IgD-negative memory B cell (primary cell): ENCODE results near the gene PABPC1L. TPM values are rescaled to one million over a fixed set of nuclear protein-coding genes. Genes with fewer than 3 reads are reported as not detected.
"Not testable (repeated sequence)": the region's sequence is repeated elsewhere in the genome, so short reads cannot be mapped to it uniquely, and the experiment has no call there.

Experiments used
- H3K27ac Mint-ChIP-seq, 3 donors: one replicate each; pipeline ENCODE4 v1.8.0; 2020 to 2022; ENCODE audit warnings: mild to moderate bottlenecking in 3 of 3, mixed read lengths in 3 of 3, moderate library complexity in 1 of 3
- H3K27me3 Mint-ChIP-seq: one replicate; pipeline ENCODE4 v1.8.0; 2021; ENCODE audit warnings: mixed read lengths
- H3K36me3 Mint-ChIP-seq: one replicate; pipeline ENCODE4 v1.8.0; 2020; ENCODE audit warnings: mild to moderate bottlenecking, mixed read lengths
- H3K4me1 Mint-ChIP-seq, 3 donors: one replicate each; pipeline ENCODE4 v1.8.0; 2020 to 2022; ENCODE audit warnings: mixed read lengths in 3 of 3, mild to moderate bottlenecking in 1 of 3
- H3K4me3 Mint-ChIP-seq, 4 donors: one replicate each; pipeline ENCODE4 v1.8.0; 2020 to 2022; ENCODE audit warnings: mild to moderate bottlenecking in 4 of 4, mixed read lengths in 4 of 4, moderate library complexity in 3 of 4
- H3K9me3 Mint-ChIP-seq, 3 donors: one replicate each; pipeline ENCODE4 v1.8.0; 2020 to 2021; ENCODE audit warnings: mixed read lengths in 3 of 3, mild to moderate bottlenecking in 1 of 3
- polyA plus RNA-seq: library from polyadenylated mRNA; unstranded; fragments of 300-500 nt; fragmentation: Illumina TruSeq; gene quantifications from one replicate; pipeline ENCODE4 v1.2.3, GENCODE V29; 2021

Gene PABPC1L
- polyA plus RNA-seq = 3.4 TPM

DNA sequence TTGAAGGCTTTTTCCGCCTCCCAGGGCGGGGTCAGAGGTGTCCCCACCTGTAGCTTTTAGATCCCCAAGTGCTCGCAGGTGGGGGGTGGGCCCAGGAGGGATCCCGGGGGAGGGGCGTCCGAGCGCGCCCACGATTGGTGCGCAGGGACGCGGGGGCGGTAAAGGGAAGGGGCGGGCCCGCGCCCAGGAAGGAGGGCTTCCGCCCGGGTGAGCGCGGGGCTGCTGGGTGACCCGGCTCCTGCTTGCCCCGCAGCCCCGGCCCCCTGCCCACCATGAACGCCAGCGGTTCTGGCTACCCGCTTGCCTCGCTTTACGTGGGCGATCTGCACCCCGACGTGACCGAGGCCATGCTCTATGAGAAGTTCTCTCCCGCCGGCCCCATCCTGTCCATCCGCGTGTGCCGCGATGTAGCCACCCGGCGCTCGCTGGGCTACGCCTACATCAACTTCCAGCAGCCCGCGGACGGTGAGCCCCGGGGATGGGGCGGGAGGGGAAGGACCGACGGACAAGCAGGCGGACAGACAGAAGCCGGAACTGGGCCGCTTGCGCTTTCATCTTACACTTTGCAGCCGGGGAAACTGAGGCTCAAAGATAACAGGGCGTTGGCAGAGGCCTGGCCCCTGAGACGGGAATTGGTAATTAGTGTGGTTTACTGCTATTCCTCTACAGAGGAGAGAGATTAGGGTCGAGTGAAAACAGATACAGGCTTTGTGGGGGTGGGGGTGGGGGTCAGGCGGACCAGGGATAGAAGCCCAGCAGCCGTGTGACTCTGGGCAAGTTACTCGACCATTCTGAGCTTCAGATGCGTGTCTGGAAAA is at the start of gene PABPC1L:
Gene PABPC1L, plus strand, starts transcription at position 189 of the 818 bp plus-strand sequence. Its CDS starts 84 bp downstream, at position 273.
- Mint-ChIP-seq H3K27me3 (no peaks in the 10 kb centered on the region), H3K36me3 (no peaks in the 10 kb centered on the region), H3K4me1 (peaks cover 7 to 16% (median 12%) of the 10 kb centered on the region in 3 donors), H3K9me3 (no peaks in the 10 kb centered on the region), H3K4me3 (peak within 1 kb of the TSS; percentile 87 to 92 (median 89)), H3K27ac (peak within 1 kb of the TSS; percentile 53 to 85 (median 80))

DNA sequence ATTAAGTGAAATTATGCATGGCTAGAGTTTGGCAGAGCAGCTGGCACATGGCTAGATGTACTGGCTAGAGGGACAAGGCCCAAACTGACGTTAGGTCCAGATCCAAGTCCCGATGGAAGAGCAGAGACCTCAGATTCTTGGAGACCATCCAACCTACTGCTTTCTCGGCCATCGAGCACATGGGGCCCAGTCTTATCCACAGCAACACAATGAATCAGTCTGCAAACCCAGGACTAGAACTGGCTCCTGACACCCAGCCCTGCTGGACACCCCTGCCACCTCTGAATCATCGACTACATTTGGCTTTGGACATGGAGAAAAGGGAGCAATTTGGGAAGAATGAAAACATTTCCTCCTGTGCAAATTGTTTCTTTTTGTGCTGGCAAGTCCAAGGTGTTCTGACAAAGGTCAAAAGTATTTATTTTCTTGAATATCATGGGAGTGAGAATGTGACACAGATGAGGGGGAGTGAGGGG is 48.3 kb upstream of the PABPC1L start:
- no peak overlapping the region for H3K4me3 Mint-ChIP-seq
- no peaks in the 10 kb centered on the region for H3K27me3 Mint-ChIP-seq
- H3K4me1 Mint-ChIP-seq = peaks cover 0 to 2% (median 0%) of the 10 kb centered on the region in 3 donors
- peaks cover 0 to 9% (median 2%) of the 10 kb centered on the region in 3 donors for H3K9me3 Mint-ChIP-seq
- no peak overlapping the region for H3K27ac Mint-ChIP-seq
- peaks cover 1% of the 10 kb centered on the region for H3K36me3 Mint-ChIP-seq

DNA sequence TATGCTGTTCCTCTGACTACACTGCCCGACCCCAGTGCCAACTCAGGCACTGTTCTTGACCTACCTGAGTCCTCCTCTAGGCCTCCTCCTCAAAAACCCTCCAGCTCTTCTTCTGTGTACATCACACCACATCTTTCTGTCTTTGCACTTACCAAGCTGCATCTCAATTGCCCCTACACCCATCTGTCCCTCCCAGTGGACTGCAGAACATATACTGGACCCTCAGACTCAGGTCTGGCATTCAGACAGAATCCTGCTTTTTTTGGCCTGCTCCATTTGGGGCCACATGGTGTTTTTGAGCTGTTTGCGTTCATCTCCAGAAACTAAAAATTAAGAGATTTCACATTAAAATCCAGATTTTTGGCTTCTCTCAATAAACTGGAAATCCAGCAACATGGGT is 47.6 kb upstream of the PABPC1L start:
- Mint-ChIP-seq H3K27me3 (peaks cover 2% of the 10 kb centered on the region), H3K36me3 (peaks cover 1% of the 10 kb centered on the region), H3K27ac (peak overlapping the region in 1 of 3 donors; percentile 76), H3K9me3 (peaks cover 0 to 6% (median 2%) of the 10 kb centered on the region in 3 donors), H3K4me1 (peaks cover 0 to 2% (median 1%) of the 10 kb centered on the region in 3 donors), H3K4me3 (no peak overlapping the region)

DNA sequence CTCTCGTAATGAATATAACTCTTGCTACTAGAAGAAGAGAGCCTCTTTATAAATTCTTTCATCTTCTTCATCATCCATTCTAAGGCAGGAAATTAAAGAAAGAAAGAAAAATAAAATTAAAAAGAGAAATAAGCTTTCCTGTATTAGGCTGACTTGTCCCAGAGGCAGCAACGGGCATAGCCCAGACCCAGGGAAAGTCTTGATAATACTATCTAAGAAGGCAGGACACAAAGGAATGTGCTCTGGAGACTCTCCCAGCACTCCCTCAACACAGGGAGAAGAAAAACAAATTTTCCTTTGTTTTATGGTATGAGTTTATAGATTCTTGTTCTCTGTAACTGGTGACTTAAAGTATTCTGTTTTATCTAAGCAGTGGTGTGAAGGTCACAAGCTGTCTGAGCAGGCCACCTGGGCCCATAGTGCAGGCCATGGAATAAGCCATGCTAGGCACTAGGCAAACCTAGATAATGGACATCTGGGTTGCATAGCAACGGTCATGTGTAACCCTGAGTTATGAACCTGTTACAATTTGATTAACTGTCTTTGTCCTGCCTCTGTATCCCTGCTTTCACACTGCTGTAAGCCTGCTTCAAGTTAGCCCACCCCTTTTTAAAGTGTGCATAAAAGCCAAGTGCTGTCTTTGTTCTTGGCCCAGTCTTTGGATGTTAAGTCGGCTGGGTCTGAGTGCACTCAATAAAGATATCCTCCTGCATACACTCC is 46.3 kb upstream of the PABPC1L start:
- not testable (repeated sequence) for H3K27me3 Mint-ChIP-seq, H3K36me3 Mint-ChIP-seq, H3K9me3 Mint-ChIP-seq, H3K4me1 Mint-ChIP-seq, H3K4me3 Mint-ChIP-seq, H3K27ac Mint-ChIP-seq

DNA sequence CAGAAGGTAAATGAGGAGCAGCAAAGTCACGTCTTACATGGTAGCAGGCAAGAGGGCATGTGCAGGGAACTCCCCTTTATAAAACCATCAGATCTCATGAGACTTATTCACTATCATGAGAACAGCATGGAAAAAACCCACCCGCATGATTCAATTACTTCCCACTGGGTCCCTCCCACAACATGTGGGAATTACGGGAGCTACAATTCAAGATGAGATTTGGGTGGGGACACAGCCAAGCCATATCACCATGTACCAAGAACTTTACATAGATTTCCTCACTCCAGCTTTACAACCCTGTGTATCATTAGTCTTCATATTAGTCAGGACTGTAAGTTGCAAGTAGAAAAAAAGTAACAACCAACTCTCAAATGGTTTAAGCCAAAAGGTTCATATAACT is 45.4 kb upstream of the PABPC1L start:
- not testable (repeated sequence) for H3K4me1 Mint-ChIP-seq, H3K27me3 Mint-ChIP-seq, H3K27ac Mint-ChIP-seq, H3K9me3 Mint-ChIP-seq, H3K36me3 Mint-ChIP-seq, H3K4me3 Mint-ChIP-seq

DNA sequence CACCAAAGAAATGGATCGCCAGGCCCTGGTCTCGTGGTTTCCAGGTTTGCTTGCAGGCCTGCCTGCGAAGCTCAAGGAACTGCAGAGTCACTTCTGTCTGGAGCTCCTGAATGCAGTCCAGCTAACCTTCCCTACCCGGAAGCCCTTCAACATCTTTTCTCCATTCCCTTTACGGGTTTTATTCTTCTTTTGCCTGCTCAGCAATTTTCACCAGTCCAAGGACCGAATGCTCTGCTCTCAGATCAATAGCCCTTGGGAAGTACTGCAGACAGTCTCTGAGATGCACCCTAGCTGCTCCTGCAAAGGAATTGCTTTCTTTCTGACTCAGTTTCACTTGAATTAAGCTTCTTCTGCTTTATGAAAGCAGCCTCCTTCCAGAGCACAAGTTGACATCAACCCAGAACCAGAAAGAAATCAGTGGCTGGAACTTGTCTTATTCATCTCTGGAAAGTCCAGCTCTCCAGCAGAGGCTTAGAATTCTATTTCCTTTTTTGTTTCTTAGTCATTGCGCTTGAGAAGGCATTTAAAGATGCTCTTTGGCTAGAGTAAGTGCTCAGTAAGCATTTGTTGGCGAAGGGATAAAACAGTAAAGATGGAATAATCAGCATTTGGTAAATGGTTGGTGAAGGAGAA is 43.0 kb upstream of the PABPC1L start:
- Mint-ChIP-seq H3K27ac (no peak overlapping the region), H3K27me3 (peaks cover 2% of the 10 kb centered on the region), H3K4me1 (peaks cover 0 to 4% (median 0%) of the 10 kb centered on the region in 3 donors), H3K9me3 (no peaks in the 10 kb centered on the region), H3K4me3 (peak overlapping the region in 2 of 4 donors; percentile 63 to 88), H3K36me3 (no peaks in the 10 kb centered on the region)

DNA sequence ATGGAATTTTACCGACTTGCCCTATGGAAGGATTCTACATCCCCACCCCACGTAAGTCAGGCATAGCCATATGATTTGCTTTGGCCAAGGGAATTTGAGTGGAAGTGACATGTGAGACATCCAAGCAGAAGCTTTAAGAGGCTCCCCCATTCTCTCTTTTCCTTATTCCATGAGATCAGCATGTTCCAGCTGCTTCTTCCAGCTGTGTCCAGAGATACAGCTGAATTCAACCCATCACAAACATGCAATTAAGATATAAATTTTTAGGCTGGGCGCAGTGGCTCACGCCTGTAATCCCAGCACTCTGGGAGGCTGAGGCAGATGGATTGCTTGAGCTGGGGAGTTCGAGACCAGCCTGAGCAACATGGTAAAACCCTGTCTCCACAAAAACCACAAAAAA is 40.4 kb upstream of the PABPC1L start:
- H3K36me3 Mint-ChIP-seq = peaks cover 2% of the 10 kb centered on the region
- H3K9me3 Mint-ChIP-seq = no peaks in the 10 kb centered on the region

DNA sequence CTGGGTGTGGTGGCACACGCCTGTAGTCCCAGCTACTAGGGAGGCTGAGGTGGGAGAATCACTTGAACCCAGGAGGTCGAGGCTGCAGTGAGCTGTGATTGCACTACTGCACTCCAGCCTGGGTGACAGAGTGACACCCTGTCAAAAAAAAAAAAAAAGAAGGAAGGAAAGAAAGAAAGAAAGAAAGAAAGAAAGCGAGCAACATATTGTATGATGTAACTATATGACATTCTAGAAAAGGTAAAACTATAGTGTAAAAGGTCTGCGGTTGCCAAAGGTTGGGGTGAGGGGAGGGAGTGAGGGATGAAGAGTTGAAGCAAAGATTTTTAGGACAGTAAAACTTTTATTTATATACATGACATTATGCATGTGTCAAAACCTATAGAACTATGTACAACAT is 27.5 kb upstream of the PABPC1L start:
- H3K9me3 Mint-ChIP-seq, H3K27me3 Mint-ChIP-seq, H3K36me3 Mint-ChIP-seq: not testable (repeated sequence)
- peak overlapping the region in 1 of 4 donors; percentile 55 for H3K4me3 Mint-ChIP-seq
- peaks cover 11 to 23% (median 20%) of the 10 kb centered on the region in 3 donors for H3K4me1 Mint-ChIP-seq
- peak overlapping the region in 1 of 3 donors; percentile 66 for H3K27ac Mint-ChIP-seq

More for the DNA sequence above, 40.4 kb upstream of the PABPC1L start:
- Mint-ChIP-seq H3K27ac (no peak overlapping the region), H3K27me3 (peaks cover 2% of the 10 kb centered on the region), H3K4me1 (peaks cover 0 to 4% (median 0%) of the 10 kb centered on the region in 3 donors), H3K4me3 (no peak overlapping the region)

DNA sequence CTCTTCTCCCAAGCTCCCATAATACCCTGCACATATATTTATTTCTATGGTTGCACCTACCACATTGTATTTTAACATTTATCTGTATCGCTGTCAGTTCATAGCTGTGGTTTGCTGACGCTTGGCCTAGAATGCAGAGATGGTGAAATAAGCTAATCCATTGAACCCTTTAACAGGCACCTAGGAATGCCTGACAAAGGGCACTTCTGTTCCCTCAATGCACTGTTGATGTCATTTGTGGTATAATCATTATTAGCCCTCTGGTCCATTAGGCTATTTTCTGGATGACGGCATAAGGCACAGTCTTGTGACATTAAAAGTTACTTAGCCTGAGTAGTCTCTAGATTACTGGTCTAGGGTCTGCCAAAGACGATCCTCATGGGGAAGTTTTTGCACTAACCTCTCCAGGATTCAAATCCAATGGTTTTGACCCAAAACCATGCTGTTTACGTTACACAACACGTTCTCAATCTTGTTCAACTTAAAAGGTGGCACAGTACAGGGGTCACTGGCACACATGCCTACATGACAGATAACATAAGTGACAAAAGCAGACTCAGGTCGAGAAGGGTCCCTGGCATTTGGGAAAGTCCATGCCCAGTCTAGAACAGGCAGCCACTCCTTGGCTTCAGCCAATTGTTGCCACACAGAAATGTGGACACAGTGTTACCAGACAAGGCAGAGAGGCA is 26.5 kb upstream of the PABPC1L start:
- Mint-ChIP-seq H3K27me3 (no peaks in the 10 kb centered on the region), H3K27ac (peak overlapping the region in 1 of 3 donors; percentile 85), H3K9me3 (no peaks in the 10 kb centered on the region), H3K4me1 (peaks cover 21 to 33% (median 29%) of the 10 kb centered on the region in 3 donors), H3K36me3 (peaks cover 4% of the 10 kb centered on the region), H3K4me3 (peak overlapping the region in 1 of 4 donors; percentile 92)

DNA sequence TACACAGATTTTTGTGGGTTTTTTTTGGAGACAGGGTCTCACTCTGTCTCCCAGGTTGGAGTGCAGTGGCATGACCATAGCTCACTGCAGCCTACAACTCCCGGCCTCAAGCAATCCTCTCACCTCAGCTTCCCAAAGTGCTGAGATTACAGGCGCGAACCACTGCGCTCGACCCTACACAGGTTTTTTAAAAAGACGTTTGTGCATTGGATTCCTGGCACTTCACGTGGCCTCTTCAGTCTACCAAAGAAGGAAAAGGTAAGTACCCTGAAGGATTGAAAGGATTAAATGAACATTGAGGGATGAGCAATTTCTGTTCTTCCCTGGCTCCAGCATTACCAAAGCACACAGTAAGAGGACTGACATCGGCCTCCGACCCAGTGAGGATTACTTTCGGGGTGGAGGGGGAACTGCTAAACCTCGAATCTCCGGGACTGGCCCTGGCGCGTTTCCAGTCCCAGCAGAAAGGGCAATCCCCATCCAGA is 24.9 kb upstream of the PABPC1L start:
- Mint-ChIP-seq H3K27me3 (no peaks in the 10 kb centered on the region), H3K9me3 (no peaks in the 10 kb centered on the region), H3K4me1 (peaks cover 34 to 49% (median 45%) of the 10 kb centered on the region in 3 donors), H3K36me3 (peaks cover 5% of the 10 kb centered on the region), H3K4me3 (peak overlapping the region; percentile 92 to 98 (median 95)), H3K27ac (peak overlapping the region; percentile 85 to 96 (median 92))

DNA sequence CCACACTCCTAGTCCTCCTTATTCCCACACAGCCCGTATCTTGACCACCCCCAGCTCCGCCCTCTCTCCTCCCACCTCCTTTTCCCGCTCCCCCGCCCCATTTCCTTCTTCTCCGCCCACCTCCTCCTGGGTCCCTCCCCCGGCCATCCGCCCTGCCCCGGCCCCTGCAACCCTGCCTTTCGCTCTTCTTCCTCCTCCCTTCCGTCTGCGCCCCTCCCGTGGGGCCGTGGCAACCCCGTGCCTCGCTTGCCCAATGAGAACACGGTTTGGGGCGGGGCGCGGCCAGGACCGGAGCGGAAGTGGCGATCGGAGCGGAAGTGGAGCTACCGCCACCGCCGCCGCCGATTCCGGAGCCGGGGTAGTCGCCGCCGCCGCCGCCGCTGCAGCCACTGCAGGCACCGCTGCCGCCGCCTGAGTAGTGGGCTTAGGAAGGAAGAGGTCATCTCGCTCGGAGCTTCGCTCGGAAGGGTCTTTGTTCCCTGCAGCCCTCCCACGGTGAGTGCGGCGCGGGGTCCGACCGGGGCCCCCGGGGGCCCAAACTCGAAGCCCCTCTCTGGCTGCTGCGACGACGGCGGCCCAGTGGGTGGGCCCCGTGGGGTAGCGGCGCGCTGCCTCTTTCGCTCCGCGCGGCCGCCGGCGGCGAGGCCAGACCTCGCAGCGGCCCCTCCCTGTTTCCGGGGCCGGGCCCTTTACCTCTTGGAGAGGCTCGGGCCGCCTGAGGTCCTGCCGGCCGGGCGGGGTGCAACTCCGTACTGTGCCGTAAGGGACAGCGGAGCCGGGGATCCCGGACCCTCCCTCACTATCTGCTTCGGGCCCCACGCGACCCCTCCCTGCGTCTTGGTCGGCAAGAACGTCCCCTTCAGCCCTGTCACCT is 24.2 kb upstream of the PABPC1L start, which contains the start of gene YWHAB:
Gene YWHAB, plus strand, starts transcription at position 314 of the 874 bp plus-strand sequence. CDS start 15,829 bp downstream, outside the sequence.
- H3K4me1 Mint-ChIP-seq = peaks cover 34 to 50% (median 47%) of the 10 kb centered on the region in 3 donors
- H3K36me3 Mint-ChIP-seq = peaks cover 6% of the 10 kb centered on the region
- no peaks in the 10 kb centered on the region for H3K9me3 Mint-ChIP-seq
- H3K4me3 Mint-ChIP-seq = peak within 1 kb of the TSS; percentile 92 to 98 (median 95)
- peak within 1 kb of the TSS; percentile 85 to 96 (median 95) for H3K27ac Mint-ChIP-seq
- H3K27me3 Mint-ChIP-seq = no peaks in the 10 kb centered on the region

DNA sequence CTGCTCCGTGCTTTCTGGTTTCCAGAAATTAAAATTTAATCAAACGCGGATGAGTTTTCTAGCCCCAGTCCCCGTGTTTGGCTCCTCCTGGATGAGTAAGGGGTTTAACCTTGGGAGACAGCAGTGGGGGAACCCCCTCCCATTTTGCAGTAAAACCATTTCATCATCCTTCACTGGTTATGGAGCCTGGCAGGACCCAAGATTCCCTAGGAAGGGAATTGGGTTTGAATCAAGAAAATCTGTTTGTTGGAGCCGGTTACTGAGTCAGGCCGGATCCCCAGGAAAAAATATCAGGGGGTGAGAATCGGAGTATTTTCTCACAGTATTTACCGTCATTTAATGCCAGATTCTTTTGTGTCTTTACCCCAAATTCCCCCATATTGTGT is 23.6 kb upstream of the PABPC1L start:
- Mint-ChIP-seq H3K27me3 (no peaks in the 10 kb centered on the region), H3K9me3 (no peaks in the 10 kb centered on the region), H3K4me1 (peaks cover 36 to 51% (median 50%) of the 10 kb centered on the region in 3 donors)

DNA sequence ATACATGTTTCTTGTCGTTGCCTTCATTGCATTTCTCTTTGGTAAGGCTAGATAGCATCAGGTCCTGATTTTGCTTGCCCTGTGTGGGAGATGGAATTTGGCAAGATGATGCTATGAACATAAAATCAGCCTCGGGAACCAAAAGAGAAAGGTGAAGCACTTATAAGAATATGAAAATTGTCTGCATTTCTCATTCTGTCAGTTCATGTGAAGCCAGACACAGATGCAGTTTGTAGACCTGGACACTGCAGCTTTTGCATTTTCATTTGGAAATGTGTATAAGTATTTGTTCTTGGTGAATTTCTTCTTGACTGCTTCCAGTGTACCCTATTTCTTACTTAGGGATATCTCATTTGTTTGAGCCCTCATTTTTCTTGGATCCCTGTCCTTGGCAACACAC is 23.0 kb upstream of the PABPC1L start:
- peaks cover 3% of the 10 kb centered on the region for H3K36me3 Mint-ChIP-seq

More for the DNA sequence above, 23.6 kb upstream of the PABPC1L start:
- Mint-ChIP-seq H3K27ac (peak overlapping the region; percentile 85 to 96 (median 95)), H3K4me3 (peak overlapping the region; percentile 92 to 98 (median 95)), H3K36me3 (peaks cover 4% of the 10 kb centered on the region)

More for the DNA sequence above, 23.0 kb upstream of the PABPC1L start:
- Mint-ChIP-seq H3K27ac (peak overlapping the region; percentile 85 to 96 (median 95)), H3K4me3 (peak overlapping the region; percentile 92 to 98 (median 95)), H3K27me3 (no peaks in the 10 kb centered on the region), H3K4me1 (peaks cover 37 to 57% (median 56%) of the 10 kb centered on the region in 3 donors), H3K9me3 (no peaks in the 10 kb centered on the region)
